Tibial artery (tissue), 4 donors: ENCODE data around the gene SECISBP2L.

Experiments used
- DNase-seq, 2 donors: peaks; one replicate each; pipeline ENCODE4 v3.0.0-alpha.2; 2019
- H3K27ac ChIP-seq, 2 donors: fragments of 200-600 bp; sonication (generic) in 1 of 2; 1 replicate in 1 of 2; 2 replicates in 1 of 2; pipeline ENCODE4 v1.5.1; 2018 to 2019; ENCODE audit warnings: mild to moderate bottlenecking in 1 of 2
- H3K27me3 ChIP-seq, 2 donors: fragments of 200-600 bp; sonication (generic) in 1 of 2; one replicate each; pipeline versions ENCODE4 v1.5.1 to v1.6.0; 2016 to 2019
- H3K36me3 ChIP-seq, 3 donors: fragments of 200-600 bp; sonication (generic) in 2 of 3; one replicate each; pipeline ENCODE4 v1.5.1; 2016 to 2019; ENCODE audit warnings: mild to moderate bottlenecking in 2 of 3
- H3K4me1 ChIP-seq, 4 donors: fragments of 200-600 bp; sonication (generic) in 2 of 4; 1 replicate in 3 of 4; 2 replicates in 1 of 4; pipeline ENCODE4 v1.5.1; 2016 to 2019
- H3K4me3 ChIP-seq, 2 donors: fragments of 200-600 bp; sonication (generic) in 1 of 2; 1 replicate in 1 of 2; 2 replicates in 1 of 2; pipeline ENCODE4 v1.5.1; 2018 to 2019; ENCODE audit warnings: mild to moderate bottlenecking in 2 of 2
- H3K9me3 ChIP-seq, 3 donors: fragments of 200-600 bp; sonication (generic) in 1 of 3; one replicate each; pipeline ENCODE4 v1.5.1; 2016 to 2019
- CTCF ChIP-seq, 2 experiments: fragments of 200-600 bp in 1 of 2; fragments of 450-650 bp in 1 of 2; IDR thresholded peaks; one replicate each; pipeline ENCODE4 v1.5.1; 2017 to 2019; ENCODE audit warnings: antibody characterized with exemption in 2 of 2, mild to moderate bottlenecking in 1 of 2, moderate library complexity in 1 of 2
- intact Hi-C: fragments of 100-400 bp; cut with DNase I; formaldehyde crosslinking; loops from one replicate; pipeline ENCODE4 v1.15.0; 2023; ENCODE audit warnings: low total_unique reads

SECISBP2L gene

DNA sequence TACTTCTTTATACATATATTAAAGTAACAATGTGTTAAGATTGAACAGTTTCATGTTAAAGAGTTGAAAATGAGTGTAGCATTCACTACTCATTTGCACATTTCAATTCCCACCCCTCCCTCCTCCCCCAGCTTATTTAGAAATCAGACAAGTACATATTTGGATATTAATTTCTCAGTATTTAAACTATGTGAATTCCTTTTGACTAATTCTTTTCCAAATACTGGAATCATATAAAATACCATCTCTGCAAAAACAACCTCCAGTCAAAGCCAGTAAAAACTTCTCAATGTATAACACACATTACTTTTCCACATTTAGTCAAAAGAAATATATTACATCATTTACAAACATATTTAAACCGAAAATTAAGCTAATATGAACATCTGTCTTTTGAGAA, 57.1 kb downstream of the SECISBP2L start:
- Histone ChIP-seq H3K36me3 (peaks cover 18 to 45% (median 26%) of the 10 kb centered on the region in 3 donors), H3K27me3 (no peaks in the 10 kb centered on the region), H3K9me3 (no peaks in the 10 kb centered on the region), H3K4me3 (no peak overlapping the region), H3K4me1 (peaks cover 0 to 25% (median 10%) of the 10 kb centered on the region in 4 donors), H3K27ac (no peak overlapping the region)
- no peak for DNase-seq
- intact Hi-C loops: no loop called here
- TF ChIP-seq CTCF (IDR thresholded peaks at IDR 0.05): no peak

DNA sequence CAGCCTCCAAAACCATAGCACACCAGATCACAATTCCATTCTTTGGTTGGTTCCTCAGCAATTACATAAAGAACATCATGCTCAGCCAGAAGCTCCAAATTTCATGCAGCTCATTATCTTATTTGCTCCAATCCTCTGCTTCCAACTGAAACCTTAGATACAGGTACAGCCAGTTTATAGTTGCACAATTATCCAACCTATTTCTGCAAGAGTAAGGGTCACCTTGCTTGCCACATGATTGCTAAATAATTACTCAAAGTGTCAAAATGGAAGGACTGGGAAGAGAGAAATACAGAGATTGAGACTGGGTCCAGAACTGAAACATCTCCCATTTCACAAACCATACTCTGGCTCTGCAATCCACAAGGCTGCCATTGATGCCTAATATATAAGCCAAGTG, 59.1 kb downstream of the SECISBP2L start:
- H3K36me3 ChIP-seq: peaks cover 11 to 31% (median 18%) of the 10 kb centered on the region in 3 donors
- no peaks in the 10 kb centered on the region for H3K9me3 ChIP-seq
- no peaks in the 10 kb centered on the region for H3K27me3 ChIP-seq
- no peak overlapping the region for H3K4me3 ChIP-seq
- DNase-seq: no peak
- no peak for TF ChIP-seq CTCF (IDR thresholded peaks at IDR 0.05)
- no peak overlapping the region for H3K27ac ChIP-seq
- intact Hi-C loops: no loop called here
- peaks cover 0 to 39% (median 17%) of the 10 kb centered on the region in 4 donors for H3K4me1 ChIP-seq

GRCh38 chr15:48986240-48986639, 60.0 kb downstream of the SECISBP2L start:
- no peak overlapping the region for H3K27ac ChIP-seq
- no peak for TF ChIP-seq CTCF (IDR thresholded peaks at IDR 0.05)

GRCh38 chr15:48985516-48985915, 60.7 kb downstream of the SECISBP2L start:
- intact Hi-C loops: no loop called here

More at GRCh38 chr15:48986240-48986639, 60.0 kb downstream of the SECISBP2L start:
- Histone ChIP-seq H3K9me3 (no peaks in the 10 kb centered on the region), H3K27me3 (no peaks in the 10 kb centered on the region), H3K4me3 (no peak overlapping the region), H3K36me3 (peaks cover 2 to 22% (median 9%) of the 10 kb centered on the region in 3 donors), H3K4me1 (peaks cover 0 to 39% (median 17%) of the 10 kb centered on the region in 4 donors)
- intact Hi-C loops: no loop called here
- DNase-seq: no peak

GRCh38 chr15:48984811-48985352, 61.4 kb downstream of the SECISBP2L start:
- intact Hi-C loops: no loop called here
- DNase-seq: no peak
- peak overlapping the region; percentile 39 to 69 for H3K27ac ChIP-seq

More at GRCh38 chr15:48985516-48985915, 60.7 kb downstream of the SECISBP2L start:
- H3K27me3 ChIP-seq: no peaks in the 10 kb centered on the region
- no peak for DNase-seq
- H3K36me3 ChIP-seq: peaks cover 0 to 15% (median 2%) of the 10 kb centered on the region in 3 donors
- TF ChIP-seq CTCF (IDR thresholded peaks at IDR 0.05): no peak
- H3K27ac ChIP-seq: peak overlapping the region; percentile 39 to 69
- no peak overlapping the region for H3K4me3 ChIP-seq
- peaks cover 0 to 38% (median 17%) of the 10 kb centered on the region in 4 donors for H3K4me1 ChIP-seq
- H3K9me3 ChIP-seq: no peaks in the 10 kb centered on the region

More at GRCh38 chr15:48984811-48985352, 61.4 kb downstream of the SECISBP2L start:
- TF ChIP-seq CTCF (IDR thresholded peaks at IDR 0.05): no peak
- Histone ChIP-seq H3K9me3 (no peaks in the 10 kb centered on the region), H3K36me3 (peaks cover 0 to 14% (median 0%) of the 10 kb centered on the region in 3 donors), H3K4me3 (no peak overlapping the region), H3K4me1 (peaks cover 0 to 34% (median 17%) of the 10 kb centered on the region in 4 donors), H3K27me3 (no peaks in the 10 kb centered on the region)
